ENCODE data around the gene BDKRB1. TPM values are rescaled to one million over a fixed set of nuclear protein-coding genes. Genes with fewer than 3 reads are reported as not detected.

Gene BDKRB1
- total and polyA plus RNA-seq, 4 experiments from 2014 or later: not detected

GRCh38 chr14:96214793-96215192 is 41.2 kb upstream of the BDKRB1 start:
- no peaks in the 10 kb centered on the region for H3K4me1 Mint-ChIP-seq

GRCh38 chr14:96215452-96216244 is 40.4 kb upstream of the BDKRB1 start:
- Histone ChIP-seq H3K4me3 (ENCODE audit: low read length in 2 of 2) (no peak overlapping the region), H3K27me3 (ENCODE audit: insufficient read depth, low read length) (no peaks in the 10 kb centered on the region), H3K27ac (ENCODE audit: low read depth, low read length) (no peak overlapping the region), H3K36me3 (ENCODE audit: insufficient read depth, low read length) (no peaks in the 10 kb centered on the region), H3K4me1 (ENCODE audit: insufficient read depth, low read length) (no peaks in the 10 kb centered on the region), H3K9me3 (ENCODE audit: control insufficient read depth in 1 of 2, low read length in 2 of 2) (peaks cover 0 to 4% of the 10 kb centered on the region in 2 donors)
- CTCF ChIA-PET (ENCODE audit: partially characterized antibody): no interaction called here
- no peak overlapping the region for H3K4me3 Mint-ChIP-seq
- no peaks in the 10 kb centered on the region for H3K4me1 Mint-ChIP-seq
- H3K9me3 Mint-ChIP-seq: peaks cover 0 to 20% (median 9%) of the 10 kb centered on the region in 8 donors
- POLR2A ChIA-PET (ENCODE audit: partially characterized antibody): no interaction called here
- no peak overlapping the region for H3K27ac Mint-ChIP-seq
- H3K27me3 Mint-ChIP-seq: peaks cover 2 to 3% of the 10 kb centered on the region in 2 donors
- DNase-seq: no peak
- H3K36me3 Mint-ChIP-seq: peaks cover 0 to 2% of the 10 kb centered on the region in 2 donors
- intact Hi-C loops (cut with micrococcal nuclease): no loop called here

More at GRCh38 chr14:96214793-96215192, 41.2 kb upstream of the BDKRB1 start:
- Histone ChIP-seq H3K27me3 (ENCODE audit: insufficient read depth, low read length) (no peaks in the 10 kb centered on the region), H3K4me1 (ENCODE audit: insufficient read depth, low read length) (no peaks in the 10 kb centered on the region), H3K36me3 (ENCODE audit: insufficient read depth, low read length) (no peaks in the 10 kb centered on the region), H3K27ac (ENCODE audit: low read depth, low read length) (no peak overlapping the region), H3K9me3 (ENCODE audit: control insufficient read depth in 1 of 2, low read length in 2 of 2) (peaks cover 0 to 4% of the 10 kb centered on the region in 2 donors), H3K4me3 (ENCODE audit: low read length in 2 of 2) (no peak overlapping the region)
- no peak for DNase-seq
- H3K36me3 Mint-ChIP-seq: peaks cover 0 to 2% of the 10 kb centered on the region in 2 donors
- ChIA-PET CTCF (ENCODE audit: partially characterized antibody) (no interaction called here), POLR2A (ENCODE audit: partially characterized antibody) (no interaction called here)
- no peak overlapping the region for H3K27ac Mint-ChIP-seq
- no peak overlapping the region for H3K4me3 Mint-ChIP-seq
- intact Hi-C loops (cut with micrococcal nuclease): no loop called here
- peaks cover 0 to 6% of the 10 kb centered on the region in 2 donors for H3K27me3 Mint-ChIP-seq
- H3K9me3 Mint-ChIP-seq: peaks cover 0 to 26% (median 9%) of the 10 kb centered on the region in 8 donors

- no peaks in the 10 kb centered on the region for H3K4me1 ChIP-seq (ENCODE audit: insufficient read depth, low read length)
- H3K36me3 Mint-ChIP-seq: peaks cover 0 to 2% of the 10 kb centered on the region in 2 donors
- no peak overlapping the region for H3K27ac ChIP-seq (ENCODE audit: low read depth, low read length)
- no peaks in the 10 kb centered on the region for H3K36me3 ChIP-seq (ENCODE audit: insufficient read depth, low read length)
- H3K27me3 Mint-ChIP-seq: peaks cover 6 to 10% of the 10 kb centered on the region in 2 donors
- H3K9me3 Mint-ChIP-seq: peaks cover 0 to 18% (median 5%) of the 10 kb centered on the region in 8 donors
- peaks cover 0 to 4% of the 10 kb centered on the region in 2 donors for H3K9me3 ChIP-seq (ENCODE audit: control insufficient read depth in 1 of 2, low read length in 2 of 2)
- peak overlapping the region in 1 of 7 donors; percentile 24 for H3K27ac Mint-ChIP-seq
- no peaks in the 10 kb centered on the region for H3K4me1 Mint-ChIP-seq
- H3K27me3 ChIP-seq (ENCODE audit: insufficient read depth, low read length): no peaks in the 10 kb centered on the region
- intact Hi-C loops (cut with micrococcal nuclease): no loop called here
- H3K4me3 Mint-ChIP-seq: no peak overlapping the region
- ChIA-PET POLR2A (ENCODE audit: partially characterized antibody) (interaction anchor here (0.6 kb wide), 1 partner anchor 90 kb away, joined by 3 read pairs; no protein-coding TSS in a partner anchor), CTCF (ENCODE audit: partially characterized antibody) (no interaction called here)
- DNase-seq: no peak
- H3K4me3 ChIP-seq (ENCODE audit: low read length in 2 of 2): no peak overlapping the region
Measured at GRCh38 chr14:96216627-96217026, 39.4 kb upstream of the BDKRB1 start.

GRCh38 chr14:96217376-96217913 is 38.6 kb upstream of the BDKRB1 start:
- DNase-seq: no peak
- Histone ChIP-seq H3K4me3 (ENCODE audit: low read length in 2 of 2) (no peak overlapping the region), H3K9me3 (ENCODE audit: control insufficient read depth in 1 of 2, low read length in 2 of 2) (no peaks in the 10 kb centered on the region), H3K36me3 (ENCODE audit: insufficient read depth, low read length) (no peaks in the 10 kb centered on the region), H3K4me1 (ENCODE audit: insufficient read depth, low read length) (no peaks in the 10 kb centered on the region), H3K27me3 (ENCODE audit: insufficient read depth, low read length) (no peaks in the 10 kb centered on the region), H3K27ac (ENCODE audit: low read depth, low read length) (no peak overlapping the region)
- intact Hi-C loops (cut with micrococcal nuclease): no loop called here
- Mint-ChIP-seq H3K27ac (no peak overlapping the region), H3K4me1 (no peaks in the 10 kb centered on the region), H3K36me3 (peaks cover 0 to 2% of the 10 kb centered on the region in 2 donors), H3K27me3 (peaks cover 5 to 11% of the 10 kb centered on the region in 2 donors), H3K4me3 (no peak overlapping the region), H3K9me3 (peaks cover 0 to 10% (median 2%) of the 10 kb centered on the region in 8 donors)
- POLR2A ChIA-PET (ENCODE audit: partially characterized antibody): no interaction called here
- CTCF ChIA-PET (ENCODE audit: partially characterized antibody): no interaction called here

- peaks cover 0 to 1% (median 0%) of the 10 kb centered on the region in 8 donors for H3K9me3 Mint-ChIP-seq
- peaks cover 6 to 11% of the 10 kb centered on the region in 2 donors for H3K27me3 Mint-ChIP-seq
- ChIA-PET POLR2A (ENCODE audit: partially characterized antibody) (no interaction called here), CTCF (ENCODE audit: partially characterized antibody) (no interaction called here)
- intact Hi-C loops (cut with micrococcal nuclease): no loop called here
- no peaks in the 10 kb centered on the region for H3K36me3 Mint-ChIP-seq
- Histone ChIP-seq H3K27me3 (ENCODE audit: insufficient read depth, low read length) (no peaks in the 10 kb centered on the region), H3K4me3 (ENCODE audit: low read length in 2 of 2) (no peak overlapping the region), H3K36me3 (ENCODE audit: insufficient read depth, low read length) (no peaks in the 10 kb centered on the region), H3K4me1 (ENCODE audit: insufficient read depth, low read length) (no peaks in the 10 kb centered on the region), H3K27ac (ENCODE audit: low read depth, low read length) (no peak overlapping the region), H3K9me3 (ENCODE audit: control insufficient read depth in 1 of 2, low read length in 2 of 2) (no peaks in the 10 kb centered on the region)
- no peak overlapping the region for H3K4me3 Mint-ChIP-seq
- no peaks in the 10 kb centered on the region for H3K4me1 Mint-ChIP-seq
- DNase-seq: no peak
- no peak overlapping the region for H3K27ac Mint-ChIP-seq
Measured at GRCh38 chr14:96221109-96221650, 34.8 kb upstream of the BDKRB1 start.

- POLR2A ChIA-PET (ENCODE audit: partially characterized antibody): no interaction called here
- Histone ChIP-seq H3K4me3 (ENCODE audit: low read length in 2 of 2) (no peak overlapping the region), H3K27ac (ENCODE audit: low read depth, low read length) (no peak overlapping the region), H3K36me3 (ENCODE audit: insufficient read depth, low read length) (no peaks in the 10 kb centered on the region), H3K9me3 (ENCODE audit: control insufficient read depth in 1 of 2, low read length in 2 of 2) (no peaks in the 10 kb centered on the region), H3K4me1 (ENCODE audit: insufficient read depth, low read length) (no peaks in the 10 kb centered on the region), H3K27me3 (ENCODE audit: insufficient read depth, low read length) (no peaks in the 10 kb centered on the region)
- Mint-ChIP-seq H3K27ac (no peak overlapping the region), H3K36me3 (no peaks in the 10 kb centered on the region), H3K4me1 (no peaks in the 10 kb centered on the region), H3K9me3 (peaks cover 0 to 1% (median 0%) of the 10 kb centered on the region in 8 donors), H3K4me3 (no peak overlapping the region), H3K27me3 (peaks cover 6 to 11% of the 10 kb centered on the region in 2 donors)
- CTCF ChIA-PET (ENCODE audit: partially characterized antibody): interaction anchor here (0.9 kb wide), 1 partner anchor 9 kb away, joined by 3 read pairs; no protein-coding TSS in a partner anchor
- no peak for DNase-seq
- intact Hi-C loops (cut with micrococcal nuclease): no loop called here
Measured at GRCh38 chr14:96221841-96222240, 34.2 kb upstream of the BDKRB1 start.

GRCh38 chr14:96224480-96225096 is 31.4 kb upstream of the BDKRB1 start:
- no peaks in the 10 kb centered on the region for H3K9me3 ChIP-seq (ENCODE audit: control insufficient read depth in 1 of 2, low read length in 2 of 2)
- no peak overlapping the region for H3K27ac ChIP-seq (ENCODE audit: low read depth, low read length)
- peaks cover 5 to 13% of the 10 kb centered on the region in 2 donors for H3K27me3 Mint-ChIP-seq
- ChIA-PET CTCF (ENCODE audit: partially characterized antibody) (no interaction called here), POLR2A (ENCODE audit: partially characterized antibody) (no interaction called here)
- H3K36me3 Mint-ChIP-seq: no peaks in the 10 kb centered on the region
- no peak for DNase-seq
- H3K27ac Mint-ChIP-seq: peak overlapping the region in 1 of 7 donors; percentile 26
- no peaks in the 10 kb centered on the region for H3K36me3 ChIP-seq (ENCODE audit: insufficient read depth, low read length)
- H3K4me1 Mint-ChIP-seq: no peaks in the 10 kb centered on the region
- H3K4me1 ChIP-seq (ENCODE audit: insufficient read depth, low read length): no peaks in the 10 kb centered on the region
- no peaks in the 10 kb centered on the region for H3K27me3 ChIP-seq (ENCODE audit: insufficient read depth, low read length)
- H3K9me3 Mint-ChIP-seq: peaks cover 0 to 8% (median 4%) of the 10 kb centered on the region in 8 donors
- intact Hi-C loops (cut with micrococcal nuclease): no loop called here
- H3K4me3 ChIP-seq (ENCODE audit: low read length in 2 of 2): no peak overlapping the region
- H3K4me3 Mint-ChIP-seq: no peak overlapping the region
